ENCODE data around the gene KLF7. TPM values are rescaled to one million over a fixed set of nuclear protein-coding genes. Genes with fewer than 3 reads are reported as not detected.

KLF7 gene
- total and polyA plus RNA-seq, 2 donors (not counting 1 experiment from before 2014, with no cell fraction given), result 12.9 to 21.0 TPM

DNA sequence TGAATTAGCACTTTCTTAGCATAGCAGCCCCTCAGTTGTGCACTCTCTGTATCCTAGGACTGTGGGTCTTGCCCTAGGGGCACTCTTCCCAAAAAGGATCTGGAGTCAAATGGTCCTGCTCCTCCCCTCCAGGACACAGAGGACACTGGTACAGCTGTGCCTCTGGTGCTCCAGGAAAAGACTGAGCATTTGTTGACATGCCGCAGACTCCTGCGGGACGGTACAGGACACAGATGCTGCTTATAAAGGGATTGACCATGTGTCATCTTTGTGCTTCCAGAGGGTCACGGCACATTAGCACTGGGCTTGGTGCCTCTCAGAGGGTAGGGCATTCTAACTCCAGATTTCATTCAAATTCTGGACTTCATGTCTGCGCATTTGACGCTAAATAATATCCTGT lies 110.5 kb downstream of the KLF7 start:
- Histone ChIP-seq H3K27me3 (ENCODE audit: control insufficient read depth, insufficient read depth, low read length) (no peaks in the 10 kb centered on the region), H3K79me2 (ENCODE audit: control insufficient read depth, insufficient read depth, low read length) (no peaks in the 10 kb centered on the region), H3K4me2 (ENCODE audit: extremely low read depth, insufficient read depth, low read length) (no peak overlapping the region), H4K20me1 (ENCODE audit: control insufficient read depth, extremely low read depth, insufficient read depth, low read length) (no peaks in the 10 kb centered on the region), H3K27ac (ENCODE audit: insufficient read depth, low read length) (no peak overlapping the region), H3K36me3 (ENCODE audit: control insufficient read depth, insufficient read depth, low read length) (no peaks in the 10 kb centered on the region), H2AFZ (ENCODE audit: low read length) (no peak overlapping the region), H3K4me1 (ENCODE audit: control insufficient read depth, extremely low read depth, insufficient read depth, low read length) (no peaks in the 10 kb centered on the region), H3K4me3 (replicated peaks in 1 of 4; ENCODE audit: control extremely low read depth in 1 of 4, insufficient read depth in 1 of 4, low read depth in 3 of 4, low read length in 4 of 4) (no peak overlapping the region), H3K9ac (ENCODE audit: insufficient read depth, low read length) (no peak overlapping the region), H3K9me3 (ENCODE audit: control insufficient read depth, insufficient read depth, low read depth, low read length) (no peaks in the 10 kb centered on the region)
- TF ChIP-seq CTCF (conservative IDR thresholded peaks at IDR 0.05 in 1 of 2, IDR thresholded peaks at IDR 0.05 in 1 of 2; ENCODE audit: low read depth in 1 of 2, low read length in 2 of 2) (no peak), EZH2 (IDR thresholded peaks at IDR 0.05; ENCODE audit: low read length, missing control alignments) (no peak)
- no peak for DNase-seq (ENCODE audit: low read depth in 2 of 2)

GRCh38 chr2:207054521-207054920 lies 111.2 kb downstream of the KLF7 start:
- peak in 1 of 2 donors; percentile 71 for DNase-seq (ENCODE audit: low read depth in 2 of 2)
- TF ChIP-seq EZH2 (IDR thresholded peaks at IDR 0.05; ENCODE audit: low read length, missing control alignments), result no peak
- no peak for TF ChIP-seq CTCF (conservative IDR thresholded peaks at IDR 0.05 in 1 of 2, IDR thresholded peaks at IDR 0.05 in 1 of 2; ENCODE audit: low read depth in 1 of 2, low read length in 2 of 2)
- H3K4me1 ChIP-seq (ENCODE audit: control insufficient read depth, extremely low read depth, insufficient read depth, low read length), result no peaks in the 10 kb centered on the region
- no peaks in the 10 kb centered on the region for H3K36me3 ChIP-seq (ENCODE audit: control insufficient read depth, insufficient read depth, low read length)
- H2AFZ ChIP-seq (ENCODE audit: low read length), result no peak overlapping the region
- H4K20me1 ChIP-seq (ENCODE audit: control insufficient read depth, extremely low read depth, insufficient read depth, low read length), result no peaks in the 10 kb centered on the region
- no peak overlapping the region for H3K9ac ChIP-seq (ENCODE audit: insufficient read depth, low read length)
- H3K27me3 ChIP-seq (ENCODE audit: control insufficient read depth, insufficient read depth, low read length), result no peaks in the 10 kb centered on the region
- no peaks in the 10 kb centered on the region for H3K79me2 ChIP-seq (ENCODE audit: control insufficient read depth, insufficient read depth, low read length)
- H3K9me3 ChIP-seq (ENCODE audit: control insufficient read depth, insufficient read depth, low read depth, low read length), result no peaks in the 10 kb centered on the region
- H3K27ac ChIP-seq (ENCODE audit: insufficient read depth, low read length), result no peak overlapping the region
- H3K4me3 ChIP-seq (replicated peaks in 1 of 4; ENCODE audit: control extremely low read depth in 1 of 4, insufficient read depth in 1 of 4, low read depth in 3 of 4, low read length in 4 of 4), result no peak overlapping the region
- H3K4me2 ChIP-seq (ENCODE audit: extremely low read depth, insufficient read depth, low read length), result no peak overlapping the region

DNA sequence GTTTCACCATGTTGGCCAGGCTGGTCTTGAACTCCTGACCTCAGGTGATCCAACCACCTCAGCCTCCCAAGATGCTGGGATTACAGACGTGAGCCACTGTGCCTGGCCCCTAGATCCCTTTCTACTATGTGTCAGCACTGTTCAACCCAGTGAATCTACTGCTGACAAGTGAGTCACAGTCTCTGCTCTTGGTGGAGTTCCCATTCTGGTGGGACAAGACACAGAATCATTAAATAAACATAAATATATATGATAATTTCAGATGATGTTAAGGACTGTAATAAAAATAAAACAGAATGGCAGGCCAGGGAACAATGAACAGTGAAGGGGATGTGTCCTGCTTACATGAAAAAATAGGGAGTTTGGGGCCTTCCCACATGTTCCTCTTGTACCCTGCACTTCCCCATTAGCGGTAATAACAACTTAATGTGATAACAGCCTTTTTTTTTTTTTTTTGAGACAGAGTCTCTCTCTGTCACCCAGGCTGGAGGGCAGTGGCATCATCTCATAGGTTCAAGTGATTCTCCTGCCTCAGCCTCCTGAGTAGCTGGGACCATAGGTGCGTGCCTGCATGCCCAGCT lies 114.3 kb downstream of the KLF7 start:
- TF ChIP-seq CTCF (conservative IDR thresholded peaks at IDR 0.05 in 1 of 2, IDR thresholded peaks at IDR 0.05 in 1 of 2; ENCODE audit: low read depth in 1 of 2, low read length in 2 of 2), result no peak
- TF ChIP-seq EZH2 (IDR thresholded peaks at IDR 0.05; ENCODE audit: low read length, missing control alignments), result no peak
- H3K4me2 ChIP-seq (ENCODE audit: extremely low read depth, insufficient read depth, low read length), result no peak overlapping the region
- peak in 1 of 2 donors; percentile 32 for DNase-seq (ENCODE audit: low read depth in 2 of 2)
- H3K79me2 ChIP-seq (ENCODE audit: control insufficient read depth, insufficient read depth, low read length), result no peaks in the 10 kb centered on the region
- no peak overlapping the region for H3K4me3 ChIP-seq (replicated peaks in 1 of 4; ENCODE audit: control extremely low read depth in 1 of 4, insufficient read depth in 1 of 4, low read depth in 3 of 4, low read length in 4 of 4)
- H4K20me1 ChIP-seq (ENCODE audit: control insufficient read depth, extremely low read depth, insufficient read depth, low read length), result no peaks in the 10 kb centered on the region
- no peaks in the 10 kb centered on the region for H3K4me1 ChIP-seq (ENCODE audit: control insufficient read depth, extremely low read depth, insufficient read depth, low read length)
- no peaks in the 10 kb centered on the region for H3K36me3 ChIP-seq (ENCODE audit: control insufficient read depth, insufficient read depth, low read length)
- no peak overlapping the region for H3K27ac ChIP-seq (ENCODE audit: insufficient read depth, low read length)
- no peaks in the 10 kb centered on the region for H3K9me3 ChIP-seq (ENCODE audit: control insufficient read depth, insufficient read depth, low read depth, low read length)
- no peaks in the 10 kb centered on the region for H3K27me3 ChIP-seq (ENCODE audit: control insufficient read depth, insufficient read depth, low read length)
- no peak overlapping the region for H3K9ac ChIP-seq (ENCODE audit: insufficient read depth, low read length)
- no peak overlapping the region for H2AFZ ChIP-seq (ENCODE audit: low read length)

All from fibroblast of lung (primary cell).